K562 (cell line): ENCODE measurements around the gene DHX58. TPM values are rescaled to one million over a fixed set of nuclear protein-coding genes. Genes with fewer than 3 reads are reported as not detected.
A peak's percentile ranks its signal among the peaks of the same experiment; 100 is the strongest.

Source experiments
- ATAC-seq: fragments of 200-7000 bp; cut with Tn5 transposase; 3 replicates; pipeline ENCODE4 v1.9.1; 2020; ENCODE audit warnings: moderate library complexity
- BruUV-seq: library from RNA; stranded (reverse); fragments of 400-500 nt; replicated peaks from 2 replicates; lab custom pipeline; 2021; lab: Mats Ljungman, UMichigan
- CTCF ChIA-PET: fragments of 300-600 bp; formaldehyde crosslinking; extraction: SDS; loops from one replicate; lab custom pipeline; 2021; ENCODE audit warnings: low intra/inter-chr PET ratio; lab: Yijun Ruan, JAX
- POLR2A ChIA-PET: fragments of 300-600, 350-650 bp; sonication (Branson Sonifier 250); formaldehyde crosslinking; extraction: SDS; loops from one replicate; lab custom pipeline; 2021; ENCODE audit warnings: antibody characterized with exemption, inconsistent platforms; lab: Yijun Ruan, JAX
- DNase-seq, 4 experiments: peaks; one replicate each; pipeline versions ENCODE4 v3.0.0 to v3.0.0-alpha.2; 2011 to 2018; ENCODE audit warnings: low spot score in 3 of 4, mixed read lengths in 3 of 4; ENCODE audit errors: extremely low read depth in 1 of 4
- FAIRE-seq: peaks from 2 replicates; lab custom pipeline; 2011; peaks lifted over from hg19 to GRCh38; lab: Jason Lieb, UNC
- H2AFZ ChIP-seq: 2 replicates; pipeline ENCODE4 v1.6.0; 2011; ENCODE audit warnings: low read depth, low read length, control low read depth, inconsistent platforms
- H3K27ac ChIP-seq: fragments of 200-600 bp; 3 replicates; pipeline ENCODE4 v1.8.0; 2011; ENCODE audit warnings: low read depth, mild to moderate bottlenecking, control low read depth, inconsistent platforms, low read length, moderate library complexity, mixed read lengths; ENCODE audit errors: extremely low read depth
- H3K27me3 ChIP-seq, 2 experiments: fragments of 300-600 bp in 1 of 2; 2 replicates in 1 of 2; 3 replicates in 1 of 2; pipeline versions ENCODE4 v1.6.0 to v1.8.0; 2011; ENCODE audit warnings: inconsistent platforms in 2 of 2, low read length in 2 of 2, mild to moderate bottlenecking in 1 of 2, mixed read lengths in 1 of 2, moderate library complexity in 1 of 2; ENCODE audit not compliant: control insufficient read depth in 2 of 2, insufficient read depth in 2 of 2
- H3K36me3 ChIP-seq: fragments of 300-600 bp; 3 replicates; pipeline ENCODE4 v1.8.0; 2011; ENCODE audit warnings: mild to moderate bottlenecking, low read length, inconsistent platforms; ENCODE audit not compliant: control insufficient read depth, insufficient read depth
- H3K4me1 ChIP-seq, 2 experiments: fragments of 200-600 bp in 1 of 2; replicated peaks in 1 of 2; 2 replicates in 1 of 2; 3 replicates in 1 of 2; pipeline versions ENCODE4 v1.5.1 to v1.8.0; 2011; ENCODE audit warnings: inconsistent platforms in 2 of 2, low read length in 2 of 2, mild to moderate bottlenecking in 1 of 2, mixed read lengths in 1 of 2, moderate library complexity in 1 of 2; ENCODE audit not compliant: control insufficient read depth in 2 of 2, insufficient read depth in 2 of 2
- H3K4me2 ChIP-seq: 2 replicates; pipeline ENCODE4 v1.6.1; 2011; ENCODE audit warnings: low read length, control low read depth, inconsistent platforms, mixed read lengths; ENCODE audit not compliant: insufficient read depth
- H3K4me3 ChIP-seq: fragments of 200-600 bp; sonication (generic), shearing (Covaris generic); 2 replicates; pipeline ENCODE4 v1.5.1; 2016; ENCODE audit warnings: control low read depth, inconsistent platforms
- H3K79me2 ChIP-seq: fragments of 200-600 bp; 3 replicates; pipeline ENCODE4 v1.8.0; 2011; ENCODE audit warnings: low read length, inconsistent platforms; ENCODE audit not compliant: control insufficient read depth, insufficient read depth
- H3K9ac ChIP-seq, 2 experiments: 2 replicates each; pipeline versions ENCODE4 v1.6.0 to v1.6.1; 2011; ENCODE audit warnings: low read depth in 2 of 2, low read length in 2 of 2, control low read depth in 1 of 2, inconsistent platforms in 1 of 2, mild to moderate bottlenecking in 1 of 2, mixed read lengths in 1 of 2; ENCODE audit not compliant: insufficient read depth in 1 of 2
- H3K9me1 ChIP-seq: one replicate; pipeline ENCODE4 v1.6.0; 2011; ENCODE audit warnings: inconsistent platforms, mild to moderate bottlenecking, low read length, moderate library complexity; ENCODE audit not compliant: control insufficient read depth, insufficient read depth
- H3K9me3 ChIP-seq: replicated peaks from 2 replicates; pipeline ENCODE4 v1.5.1; 2011; ENCODE audit warnings: low read depth, low read length, inconsistent platforms; ENCODE audit not compliant: control insufficient read depth, insufficient read depth
- H4K20me1 ChIP-seq: replicated peaks from 2 replicates; pipeline ENCODE4 v1.6.1; 2011; ENCODE audit warnings: low read length, inconsistent platforms, mixed read lengths; ENCODE audit not compliant: control insufficient read depth, insufficient read depth
- BCOR ChIP-seq: fragments of 450-650 bp; IDR thresholded peaks from 2 replicates; pipeline ENCODE4 v1.6.1; 2016
- C11orf30 ChIP-seq: fragments of 450-650 bp; IDR thresholded peaks from 2 replicates; pipeline ENCODE4 v1.6.1; 2016; ENCODE audit warnings: low read depth, mild to moderate bottlenecking
- CBX2 ChIP-seq: fragments of 200-600 bp; sonication (generic); IDR thresholded peaks from one replicate; pipeline ENCODE4 v1.6.1; 2012; ENCODE audit warnings: mild to moderate bottlenecking, low read length, inconsistent platforms; ENCODE audit not compliant: insufficient read depth, poor library complexity, severe bottlenecking
- EP300 ChIP-seq: IDR thresholded peaks from 2 replicates; pipeline ENCODE4 v1.6.1; 2012; ENCODE audit warnings: low read length, improper control_type of control experiment
- HMBOX1 ChIP-seq: sonication (generic); IDR thresholded peaks from 2 replicates; pipeline ENCODE4 v1.6.1; 2016
- MBD1 ChIP-seq: fragments of 250-450 bp; sonication (Bioruptor Pico); IDR thresholded peaks from 2 replicates; pipeline ENCODE4 v1.8.0; 2022; ENCODE audit warnings: inconsistent platforms
- NEUROD1 ChIP-seq: fragments of 150-350 bp; IDR thresholded peaks from 2 replicates; pipeline ENCODE4 v1.6.1; 2014; ENCODE audit warnings: borderline replicate concordance, low read length, low read depth; ENCODE audit not compliant: partially characterized antibody
- NR4A1 ChIP-seq, 2 experiments: fragments of 250-450 bp in 1 of 2; fragments of 450-650 bp in 1 of 2; sonication (Bioruptor Pico) in 1 of 2; IDR thresholded peaks; 2 replicates each; pipeline versions ENCODE4 v1.4.0 to v1.6.1; 2016 to 2020; ENCODE audit warnings: mild to moderate bottlenecking in 2 of 2, missing compliant biosample characterization in 1 of 2, missing genetic modification characterization in 1 of 2, moderate library complexity in 1 of 2
- RUNX1 ChIP-seq: sonication (generic); IDR thresholded peaks from 2 replicates; pipeline ENCODE4 v1.6.1; 2016; ENCODE audit warnings: antibody characterized with exemption, low read depth
- WGBS: fragments of 100-300 bp; shearing (Covaris generic); methylation state at CpG from one replicate; pipeline ENCODE4 v1.1.6; 2016; ENCODE audit warnings: low coverage, mixed read lengths; ENCODE audit not compliant: insufficient coverage; ENCODE audit errors: missing lambda C conversion rate; 5-methylcytosine and 5-hydroxymethylcytosine counted together
- in situ Hi-C: fragments of 300-500 bp; cut with MboI; formaldehyde crosslinking; loops from 4 replicates; pipeline ENCODE4 v1.15.0; 2018; ENCODE audit warnings: inconsistent platforms, mixed read lengths
- intact Hi-C: fragments of 100-400 bp; cut with micrococcal nuclease; formaldehyde crosslinking; loops from 2 replicates; pipeline ENCODE4 v1.14.2; 2022
- polyA plus RNA-seq, 8 experiments: library from polyadenylated mRNA; depleted of rRNA in 4 of 8; stranded (reverse) in 5 of 8; unstranded in 3 of 8; fragments of >200 nt; fragmentation: Nextera tagmentation in 2 of 8; fragmentation: Illumina TruSeq in 1 of 8; extraction: Ambion mirVana in 2 of 8; extraction: Trizol in 1 of 8; gene quantifications; 2 replicates each; pipeline versions ENCODE4 v1.2.1 to v1.2.3, GENCODE V29; 2011 to 2014; ENCODE audit warnings: inconsistent platforms in 1 of 8, missing spikeins in 1 of 8
- total RNA-seq, 7 experiments: library from RNA; depleted of rRNA in 6 of 7; stranded (reverse); fragments of >200 nt in 6 of 7; fragmentation: Illumina TruSeq in 2 of 7; extraction: Trizol in 2 of 7; gene quantifications; 2 replicates each; pipeline versions ENCODE4 v1.2.1 to v1.2.3, GENCODE V29; 2011 to 2021; ENCODE audit warnings: low replicate concordance in 1 of 7
- TF ChIP-seq, protein P1 (sequence below), 2 experiments: fragments of 250-450 bp in 1 of 2; fragments of 450-650 bp in 1 of 2; sonication (Bioruptor Pico) in 1 of 2; IDR thresholded peaks; 2 replicates each; pipeline versions ENCODE4 v1.6.1 to v1.8.0; 2016 to 2021; ENCODE audit warnings: mild to moderate bottlenecking in 2 of 2, moderate library complexity in 2 of 2, missing compliant biosample characterization in 1 of 2, missing genetic modification characterization in 1 of 2

DHX58 gene
- total and polyA plus RNA-seq, 9 of the 15 experiments (the other 6 are each of a cell fraction or from before 2014, with no cell fraction given), result 0.15 to 3.0 (median 1.4) TPM

DNA sequence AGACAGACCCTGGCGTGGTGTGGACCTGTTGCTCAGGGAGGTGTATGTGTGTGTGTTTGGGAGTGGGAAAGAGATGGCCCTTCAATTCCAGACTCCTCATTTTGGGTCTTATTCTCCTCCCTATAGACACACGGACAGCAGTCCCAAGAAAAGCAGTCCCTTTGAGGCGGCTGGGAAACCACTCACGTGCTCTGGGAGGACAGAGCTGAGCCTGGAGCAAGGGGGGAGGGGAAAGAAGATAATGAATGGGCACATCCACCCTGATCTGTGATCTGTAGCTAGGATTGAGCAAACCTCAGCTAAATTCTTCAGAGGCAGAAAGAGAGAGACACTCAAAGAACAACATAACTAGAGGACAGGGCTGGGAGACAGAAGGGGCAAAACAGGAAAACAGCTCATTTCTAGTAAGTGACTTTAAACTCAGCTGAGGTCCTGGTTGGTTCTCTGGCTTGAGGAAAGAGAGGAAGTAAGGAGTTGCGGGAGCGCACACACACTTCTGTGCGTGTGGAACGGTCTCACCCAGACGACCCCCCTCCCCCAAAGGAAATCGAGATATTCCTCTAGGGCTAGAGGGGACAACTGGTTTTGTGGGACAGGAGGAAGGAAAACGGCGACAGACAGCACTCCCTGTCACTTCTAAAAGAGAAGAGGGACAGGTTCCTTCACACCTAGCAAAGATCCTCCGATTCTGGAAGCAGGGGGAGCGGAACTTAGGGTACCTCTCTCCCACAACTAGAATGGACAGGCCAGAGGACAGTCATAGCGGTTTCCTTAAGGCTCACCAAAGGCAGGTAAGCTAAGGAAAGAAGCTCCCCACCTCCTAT lies 41.6 kb upstream of the DHX58 start (continued):
- TF ChIP-seq NR4A1 (CRISPR knock-in tag; IDR thresholded peaks at IDR 0.05) (no peak), NR4A1 (tag; IDR thresholded peaks at IDR 0.05) (no peak)

DNA sequence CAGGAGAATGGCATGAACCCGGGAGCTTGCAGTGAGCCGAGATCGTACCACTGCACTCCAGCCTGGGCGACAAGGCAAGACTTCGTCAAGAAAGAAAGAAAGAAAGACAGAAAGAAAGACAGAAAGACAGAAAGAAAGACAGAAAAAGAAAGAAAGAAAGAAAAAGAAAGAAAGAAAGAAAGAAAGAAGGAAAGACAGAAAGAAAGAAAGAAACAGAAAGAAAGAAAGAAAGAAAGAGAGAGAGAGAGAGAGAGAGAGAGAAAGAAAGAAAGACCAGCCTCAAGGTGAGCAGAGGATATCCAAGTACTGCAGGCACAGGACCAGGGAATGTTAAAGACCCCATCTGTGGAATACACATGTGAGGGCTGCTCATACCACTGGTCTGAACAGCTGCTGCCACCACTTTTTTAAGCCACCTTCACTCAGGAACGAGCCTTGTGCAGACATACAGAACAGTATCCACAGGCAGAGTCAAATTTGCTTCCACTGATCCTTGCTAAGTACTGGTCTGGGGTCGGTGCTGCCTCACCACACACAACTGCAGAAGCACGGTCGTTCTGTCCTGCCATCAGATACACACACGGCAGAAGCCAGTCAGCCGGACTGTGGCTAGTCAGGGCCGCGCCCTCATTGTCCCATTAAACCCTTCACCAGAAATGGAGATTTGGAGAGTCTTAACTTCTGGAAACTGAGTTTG lies 34.5 kb upstream of the DHX58 start:
- ATAC-seq (peak; percentile 61), FAIRE-seq (peak; percentile 29), DNase-seq (no peak)
- no peak overlapping the region for H3K4me2 ChIP-seq
- peaks cover 0 to under 1% of the 10 kb centered on the region in 2 experiments; a peak in 2 of 5 replicates for H3K4me1 ChIP-seq
- no peak overlapping the region for H3K9ac ChIP-seq
- intact Hi-C loops (no loop called here), in situ Hi-C loops (no loop called here)
- H2AFZ ChIP-seq, result no peak overlapping the region
- H4K20me1 ChIP-seq, result peaks cover 19% of the 10 kb centered on the region; the same call in 1 of the 2 replicates
- H3K4me3 ChIP-seq, result no peak overlapping the region
- peaks cover 74% of the 10 kb centered on the region for H3K79me2 ChIP-seq
- H3K9me3 ChIP-seq, result no peaks in the 10 kb centered on the region
- no peaks in the 10 kb centered on the region for H3K27me3 ChIP-seq
- ChIA-PET POLR2A (interaction anchor here (0.8 kb wide), 1 partner anchor 11 kb away, joined by 3 read pairs; no protein-coding TSS in a partner anchor), CTCF (no interaction called here)
- no peaks in the 10 kb centered on the region for H3K9me1 ChIP-seq
- 69% methylated on average over 11 of the region's 13 CpGs for WGBS
- no TSS peak for BruUV-seq
- peaks cover 70% of the 10 kb centered on the region; the same call in 2 of the 3 replicates for H3K36me3 ChIP-seq
- H3K27ac ChIP-seq, result no peak overlapping the region
- TF ChIP-seq EP300, result no peak
- TF ChIP-seq NEUROD1, result no peak
- no peak for TF ChIP-seq MBD1 (CRISPR knock-in tag)
- TF ChIP-seq, protein P1, sequence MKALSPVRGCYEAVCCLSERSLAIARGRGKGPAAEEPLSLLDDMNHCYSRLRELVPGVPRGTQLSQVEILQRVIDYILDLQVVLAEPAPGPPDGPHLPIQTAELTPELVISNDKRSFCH (CRISPR knock-in tag; IDR thresholded peaks at IDR 0.05), result no peak
- TF ChIP-seq, protein P1 (tag; IDR thresholded peaks at IDR 0.05), result no peak
- no peak for TF ChIP-seq HMBOX1
- no peak for TF ChIP-seq RUNX1
- TF ChIP-seq C11orf30, result no peak
- TF ChIP-seq CBX2, result no peak
- TF ChIP-seq BCOR, result no peak
